Right lobe of liver (tissue), 6 donors: Measurements from ENCODE around the gene SCN9A. TPM values are rescaled to one million over a fixed set of nuclear protein-coding genes. Genes with fewer than 3 reads are reported as not detected.

Experiments used
- ATAC-seq, 4 donors: fragments of 200-7000 bp; cut with Tn5 transposase; one replicate each; pipeline ENCODE4 v1.9.1; 2020; ENCODE audit warnings: mild to moderate bottlenecking in 4 of 4, moderate library complexity in 4 of 4
- DNase-seq, 3 donors: peaks; one replicate each; pipeline ENCODE4 v3.0.0-alpha.2; 2020
- H3K27ac ChIP-seq, 3 donors: fragments of 200-600 bp; one replicate each; pipeline ENCODE4 v1.8.0; 2022
- H3K27me3 ChIP-seq, 2 donors: fragments of 200-600 bp; one replicate each; pipeline ENCODE4 v1.8.0; 2022
- H3K36me3 ChIP-seq, 4 donors: fragments of 200-600 bp; sonication (generic) in 1 of 4; one replicate each; pipeline versions ENCODE4 v1.5.1 to v1.8.0; 2017 to 2022; ENCODE audit warnings: control low read depth in 1 of 4
- H3K4me1 ChIP-seq, 4 donors: fragments of 200-600 bp; sonication (generic) in 1 of 4; one replicate each; pipeline versions ENCODE4 v1.5.1 to v1.8.0; 2017 to 2022; ENCODE audit warnings: control low read depth in 1 of 4
- H3K4me3 ChIP-seq, 3 donors: fragments of 200-600 bp; one replicate each; pipeline ENCODE4 v1.8.0; 2022
- H3K9me3 ChIP-seq, 4 donors: fragments of 200-600 bp; sonication (generic) in 1 of 4; one replicate each; pipeline versions ENCODE4 v1.5.1 to v1.8.0; 2017 to 2022; ENCODE audit warnings: control low read depth in 1 of 4
- CTCF ChIP-seq, 4 donors: fragments of 200-600 bp in 3 of 4; fragments of 450-650 bp in 1 of 4; IDR thresholded peaks; one replicate each; pipeline versions ENCODE4 v1.5.1 to v1.8.0; 2016 to 2022; ENCODE audit warnings: antibody characterized with exemption in 4 of 4, mild to moderate bottlenecking in 2 of 4
- POLR2A ChIP-seq: fragments of 450-650 bp; IDR thresholded peaks from one replicate; pipeline ENCODE4 v1.6.1; 2017; ENCODE audit warnings: antibody characterized with exemption, mild to moderate bottlenecking
- WGBS: methylation state at CpG from one replicate; pipeline ENCODE4 v1.1.6; 2018; ENCODE audit warnings: low coverage, low lambda C conversion rate; ENCODE audit not compliant: insufficient coverage; ENCODE audit errors: missing lambda C conversion rate; 5-methylcytosine and 5-hydroxymethylcytosine counted together
- intact Hi-C, 2 donors: fragments of 100-400 bp; cut with DNase I; formaldehyde crosslinking; loops; one replicate each; pipeline versions ENCODE4 v1.11.2 to v1.14.1; 2022
- total RNA-seq, 6 experiments: library from RNA; depleted of rRNA in 2 of 6; stranded (reverse); fragments of >200 nt in 2 of 6; fragmentation: NEBNext Ultra II Directional in 3 of 6; extraction: Animal tissue kit (Norgen Biotek cat#: 25700) in 3 of 6; gene quantifications; one replicate each; pipeline versions ENCODE4 v1.1.0 to v1.2.4, GENCODE V29; 2016 to 2023
- donor health status: DM: no; HTN: yes; CAD: no.
- donor health status: DM: no; HTN: no; CAD: no.
- donor health status: DM: no; HTN: no; CAD: no.
- donor health status: DM: no; HTN: yes; CAD: no.
- donor health status: DM: no; HTN: yes; CAD: no.

The SCN9A gene
- total RNA-seq, 6 experiments from 2014 or later, result 2.1 to 10.2 (median 5.1) TPM

GRCh38 chr2:166373539-166373938 is 2.2 kb downstream of the SCN9A start:
- intact Hi-C loops, result no loop called here
- ATAC-seq (no peak), DNase-seq (no peak)
- H3K27ac ChIP-seq, result no peak overlapping the region
- no peaks in the 10 kb centered on the region for H3K36me3 ChIP-seq
- peaks cover 0 to 31% (median 0%) of the 10 kb centered on the region in 4 donors for H3K4me1 ChIP-seq
- no peak overlapping the region for H3K4me3 ChIP-seq
- no peaks in the 10 kb centered on the region for H3K27me3 ChIP-seq
- H3K9me3 ChIP-seq, result no peaks in the 10 kb centered on the region
- no peak for TF ChIP-seq POLR2A
- TF ChIP-seq CTCF (IDR thresholded peaks at IDR 0.05), result no peak

- ATAC-seq (no peak), DNase-seq (no peak)
- H3K4me1 ChIP-seq, result peaks cover 0 to 31% (median 0%) of the 10 kb centered on the region in 4 donors
- H3K27me3 ChIP-seq, result no peaks in the 10 kb centered on the region
- no peak for TF ChIP-seq CTCF (IDR thresholded peaks at IDR 0.05)
- TF ChIP-seq POLR2A, result no peak
- intact Hi-C loops, result no loop called here
- WGBS, result 34% methylated on average over 2 of the region's 2 CpGs
- H3K4me3 ChIP-seq, result no peak overlapping the region
- H3K27ac ChIP-seq, result no peak overlapping the region
- no peaks in the 10 kb centered on the region for H3K9me3 ChIP-seq
- no peaks in the 10 kb centered on the region for H3K36me3 ChIP-seq
These were observed 2.6 kb downstream of the SCN9A start for GRCh38 chr2:166373105-166373504.

DNA sequence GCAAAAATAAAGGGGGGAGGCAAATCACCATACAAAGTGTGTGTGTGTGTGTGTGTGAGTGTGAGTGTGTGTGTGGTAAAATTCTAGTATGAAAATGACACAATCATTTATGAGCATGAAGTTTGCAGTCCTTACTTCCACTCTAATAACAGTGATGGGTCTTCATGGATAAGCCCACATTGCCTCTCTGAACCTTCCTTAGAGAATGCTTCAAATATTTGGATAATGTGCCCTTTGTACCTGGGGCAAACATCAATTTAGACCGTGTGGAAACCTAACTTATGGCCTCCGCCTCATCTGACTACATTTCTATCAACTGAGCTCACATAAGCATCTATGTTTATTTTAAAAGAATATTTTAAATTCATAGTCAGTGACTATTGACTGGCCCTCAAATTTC is 3.7 kb downstream of the SCN9A start:
- Histone ChIP-seq H3K27me3 (no peaks in the 10 kb centered on the region), H3K36me3 (no peaks in the 10 kb centered on the region), H3K27ac (no peak overlapping the region), H3K4me1 (peaks cover 0 to 31% (median 0%) of the 10 kb centered on the region in 4 donors), H3K9me3 (no peaks in the 10 kb centered on the region), H3K4me3 (no peak overlapping the region)
- DNase-seq (no peak), ATAC-seq (peak in 3 of 4 donors; percentile 25 to 38 (median 38))
- WGBS, result 38% methylated on average over 2 of the region's 2 CpGs
- TF ChIP-seq POLR2A, result no peak
- TF ChIP-seq CTCF (IDR thresholded peaks at IDR 0.05), result no peak
- intact Hi-C loops, result no loop called here

- intact Hi-C loops, result no loop called here
- H3K27ac ChIP-seq, result no peak overlapping the region
- no peak for DNase-seq
- H3K4me1 ChIP-seq, result peaks cover 0 to 9% (median 0%) of the 10 kb centered on the region in 4 donors
- peak in 1 of 4 donors; percentile 42 for ATAC-seq
- WGBS, result 63% methylated on average over 6 of the region's 6 CpGs
- no peaks in the 10 kb centered on the region for H3K27me3 ChIP-seq
- no peaks in the 10 kb centered on the region for H3K9me3 ChIP-seq
- no peaks in the 10 kb centered on the region for H3K36me3 ChIP-seq
- no peak for TF ChIP-seq CTCF (IDR thresholded peaks at IDR 0.05)
- TF ChIP-seq POLR2A, result no peak
- H3K4me3 ChIP-seq, result no peak overlapping the region
These were observed 9.8 kb downstream of the SCN9A start for GRCh38 chr2:166365803-166366420.

DNA sequence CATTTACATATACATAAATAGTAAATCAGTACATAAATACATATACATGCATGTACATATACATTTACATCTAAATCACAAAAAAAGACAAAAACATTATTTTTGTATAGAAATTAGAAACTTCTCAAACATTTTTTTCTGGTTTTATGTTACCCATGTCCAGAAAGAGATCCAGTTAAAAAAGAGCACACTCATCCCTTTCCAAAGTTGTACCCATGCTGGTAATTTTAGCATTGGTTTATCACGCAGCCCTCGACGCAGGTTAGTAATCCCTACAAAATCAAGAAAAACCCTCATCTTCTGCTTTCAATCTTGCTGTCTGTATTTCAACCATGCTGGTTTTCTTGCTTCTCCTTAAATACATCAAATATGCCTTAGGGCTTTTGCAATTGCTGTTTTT is 10.5 kb downstream of the SCN9A start:
- no peaks in the 10 kb centered on the region for H3K36me3 ChIP-seq
- H3K27me3 ChIP-seq, result no peaks in the 10 kb centered on the region
- no peak for DNase-seq
- peaks cover 0 to 9% (median 0%) of the 10 kb centered on the region in 4 donors for H3K4me1 ChIP-seq
- ATAC-seq, result no peak
- H3K4me3 ChIP-seq, result no peak overlapping the region
- 83% methylated on average over 3 of the region's 3 CpGs for WGBS
- intact Hi-C loops, result no loop called here
- TF ChIP-seq POLR2A, result no peak
- TF ChIP-seq CTCF (IDR thresholded peaks at IDR 0.05), result no peak
- H3K9me3 ChIP-seq, result no peaks in the 10 kb centered on the region
- H3K27ac ChIP-seq, result no peak overlapping the region
